Fibroblast of pulmonary artery (primary cell): ENCODE results near the gene EDEM3.
"Not testable (repeated sequence)": the region's sequence is repeated elsewhere in the genome, so short reads cannot be mapped to it uniquely, and the experiment has no call there.

ENCODE experiments used
- DNase-seq: peaks from one replicate; pipeline ENCODE4 v3.0.0-alpha.2; 2010; ENCODE audit warnings: low read depth
- H3K4me3 ChIP-seq: replicated peaks from 2 replicates; pipeline ENCODE4 v1.5.1; 2011; ENCODE audit warnings: low read depth, mild to moderate bottlenecking, control low read depth, low read length, moderate library complexity
- CTCF ChIP-seq: IDR thresholded peaks from 2 replicates; pipeline ENCODE4 v1.5.1; 2011; ENCODE audit warnings: mild to moderate bottlenecking, control low read depth, low read length, inconsistent platforms; ENCODE audit errors: missing control alignments

Gene EDEM3

DNA sequence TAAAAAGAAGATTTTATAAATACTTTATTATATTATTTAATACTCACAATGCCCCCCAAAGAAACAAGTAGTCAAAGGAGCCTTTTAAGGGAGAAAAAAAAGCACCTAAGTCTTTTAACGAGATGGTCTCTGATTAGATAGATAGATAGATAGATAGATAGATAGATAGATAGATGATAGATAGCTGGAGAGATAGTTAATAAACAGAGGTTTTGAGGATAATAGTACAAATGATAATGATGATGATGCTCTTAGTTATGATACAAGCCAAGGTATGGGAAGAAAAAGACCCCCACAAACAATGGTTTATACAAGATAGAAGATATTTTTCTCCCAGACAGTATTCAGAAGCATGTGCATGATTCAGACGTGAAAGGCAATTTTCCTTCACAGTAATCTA lies 14.6 kb upstream of the EDEM3 start:
- H3K4me3 ChIP-seq = no peak overlapping the region
- no peak for DNase-seq
- TF ChIP-seq CTCF = no peak

GRCh38 chr1:184768467-184768866 lies 13.8 kb upstream of the EDEM3 start:
- no peak overlapping the region for H3K4me3 ChIP-seq
- DNase-seq = no peak
- no peak for TF ChIP-seq CTCF

GRCh38 chr1:184767591-184767990 lies 12.9 kb upstream of the EDEM3 start:
- DNase-seq = no peak
- TF ChIP-seq CTCF = no peak
- no peak overlapping the region for H3K4me3 ChIP-seq

GRCh38 chr1:184764483-184764882 lies 9.8 kb upstream of the EDEM3 start:
- DNase-seq = no peak
- no peak overlapping the region for H3K4me3 ChIP-seq
- TF ChIP-seq CTCF = no peak

DNA sequence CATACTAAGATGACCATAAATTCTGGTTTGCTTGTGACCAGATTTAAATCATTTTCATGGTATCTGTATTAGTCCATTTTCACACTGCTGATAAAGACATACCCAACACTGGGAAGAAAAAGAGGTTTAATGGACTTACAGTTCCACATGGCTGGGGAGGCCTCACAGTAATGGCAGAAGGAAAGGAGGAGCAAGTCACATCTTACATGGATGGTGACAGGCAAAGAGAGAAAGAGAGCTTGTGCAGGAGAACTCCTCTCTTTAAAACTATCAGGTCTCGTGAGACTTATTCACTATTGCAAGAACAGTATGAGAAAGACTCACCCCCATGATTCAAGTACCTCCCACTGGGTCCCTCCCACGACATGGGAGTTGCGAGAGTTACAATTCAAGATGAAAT lies 8.9 kb upstream of the EDEM3 start:
- DNase-seq, H3K4me3 ChIP-seq: not testable (repeated sequence)

- no peak for TF ChIP-seq CTCF
- DNase-seq = no peak
- no peak overlapping the region for H3K4me3 ChIP-seq
Measured at GRCh38 chr1:184761969-184762485, 7.4 kb upstream of the EDEM3 start.

- DNase-seq = no peak
- TF ChIP-seq CTCF = no peak
- no peak overlapping the region for H3K4me3 ChIP-seq
Measured at GRCh38 chr1:184759651-184760050, 5.0 kb upstream of the EDEM3 start.

DNA sequence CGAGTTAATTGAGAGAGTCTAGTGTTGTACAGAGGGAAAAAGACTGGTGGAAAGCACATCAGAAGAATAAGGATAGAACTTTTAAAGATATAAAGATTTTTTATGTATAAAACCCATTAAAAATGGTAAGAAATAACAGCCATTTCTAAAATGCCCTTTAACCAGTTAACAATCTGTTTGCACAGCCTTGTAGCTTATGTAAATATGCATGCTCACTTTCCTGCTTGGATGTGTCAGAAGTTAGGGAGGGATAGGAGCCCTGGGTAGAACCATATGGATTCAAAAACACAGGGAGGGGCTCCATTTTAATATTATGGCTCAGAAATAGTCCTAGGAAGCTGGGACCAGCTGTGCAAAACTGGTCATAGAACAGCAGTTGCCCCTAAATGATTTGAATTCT lies 4.5 kb upstream of the EDEM3 start:
- TF ChIP-seq CTCF = no peak
- no peak for DNase-seq
- no peak overlapping the region for H3K4me3 ChIP-seq
